Measurements from ENCODE around the gene PARD6A. TPM values are rescaled to one million over a fixed set of nuclear protein-coding genes. Genes with fewer than 3 reads are reported as not detected.

Gene PARD6A
- total RNA-seq, 1 experiment from 2014 or later, result 5.6 TPM

GRCh38 chr16:67677712-67678111 is 17.0 kb downstream of the PARD6A start:
- POLR2A ChIA-PET, result no interaction called here
- Histone ChIP-seq H3K9me3 (ENCODE audit: control insufficient read depth in 1 of 2, insufficient read depth in 1 of 2, low read depth in 1 of 2, low read length in 2 of 2) (no peaks in the 10 kb centered on the region), H3K9ac (ENCODE audit: low read length) (no peak overlapping the region), H3K79me2 (ENCODE audit: insufficient read depth, low read length) (no peaks in the 10 kb centered on the region), H4K20me1 (ENCODE audit: insufficient read depth) (no peaks in the 10 kb centered on the region), H3K4me1 (ENCODE audit: control insufficient read depth in 1 of 2, insufficient read depth in 2 of 2, low read length in 2 of 2) (no peaks in the 10 kb centered on the region), H3K9me2 (ENCODE audit: insufficient read depth) (no peaks in the 10 kb centered on the region), H3K36me3 (ENCODE audit: control insufficient read depth in 1 of 2, insufficient read depth in 2 of 2, low read length in 2 of 2) (peaks cover 0 to 4% of the 10 kb centered on the region in 2 experiments; a peak in 2 of 4 replicates), H3K27ac (ENCODE audit: low read depth, low read length) (no peak overlapping the region), H3K4me3 (replicated peaks in 1 of 2; ENCODE audit: low read depth in 1 of 2, low read length in 2 of 2) (no peak overlapping the region), H2AFZ (ENCODE audit: low read depth, low read length, poor library complexity, severe bottlenecking) (no peak overlapping the region), H3K4me2 (ENCODE audit: low read length) (no peak overlapping the region), H3K27me3 (ENCODE audit: insufficient read depth, low read length) (no peaks in the 10 kb centered on the region)
- CTCF ChIA-PET, result interaction anchor here (2.0 kb wide), 1 partner anchor 156 kb away, joined by 5 read pairs; no protein-coding TSS in a partner anchor
- RAD21 ChIA-PET (ENCODE audit: low non-redundant PET in 1 of 2, low total read pairs in 2 of 2, uncharacterized antibody in 2 of 2, unreplicated experiment in 2 of 2), result no interaction called here
- TF ChIP-seq POLR2A (IDR thresholded peaks at IDR 0.05; ENCODE audit: borderline replicate concordance, extremely low read depth, insufficient read depth, insufficient read length) (no peak), SRF (IDR thresholded peaks at IDR 0.05; ENCODE audit: low read depth) (no peak), FOSL1 (IDR thresholded peaks at IDR 0.05; ENCODE audit: low read depth) (no peak), EGR1 (IDR thresholded peaks at IDR 0.05; ENCODE audit: low read depth) (no peak), MAX (IDR thresholded peaks at IDR 0.05) (no peak), ELF1 (IDR thresholded peaks at IDR 0.05; ENCODE audit: borderline replicate concordance, low read depth) (no peak), CBX3 (IDR thresholded peaks at IDR 0.05; ENCODE audit: low read depth) (no peak), YY1 (IDR thresholded peaks at IDR 0.05; ENCODE audit: extremely low read depth, insufficient replicate concordance, low read depth, low read length) (no peak), ZNF274 (IDR thresholded peaks at IDR 0.05; ENCODE audit: low read depth, low read length) (no peak), ZFX (IDR thresholded peaks at IDR 0.05) (no peak), TCF7L2 (IDR thresholded peaks at IDR 0.05; ENCODE audit: borderline replicate concordance, extremely low read depth, insufficient read depth, insufficient read length) (no peak), CEBPB (IDR thresholded peaks at IDR 0.05; ENCODE audit: low read depth) (no peak), EZH2 (IDR thresholded peaks at IDR 0.05) (no peak), SIN3A (IDR thresholded peaks at IDR 0.05; ENCODE audit: low read depth) (no peak), RAD21 (IDR thresholded peaks at IDR 0.05; ENCODE audit: low read depth) (no peak)
- TF ChIP-seq, protein P1, sequence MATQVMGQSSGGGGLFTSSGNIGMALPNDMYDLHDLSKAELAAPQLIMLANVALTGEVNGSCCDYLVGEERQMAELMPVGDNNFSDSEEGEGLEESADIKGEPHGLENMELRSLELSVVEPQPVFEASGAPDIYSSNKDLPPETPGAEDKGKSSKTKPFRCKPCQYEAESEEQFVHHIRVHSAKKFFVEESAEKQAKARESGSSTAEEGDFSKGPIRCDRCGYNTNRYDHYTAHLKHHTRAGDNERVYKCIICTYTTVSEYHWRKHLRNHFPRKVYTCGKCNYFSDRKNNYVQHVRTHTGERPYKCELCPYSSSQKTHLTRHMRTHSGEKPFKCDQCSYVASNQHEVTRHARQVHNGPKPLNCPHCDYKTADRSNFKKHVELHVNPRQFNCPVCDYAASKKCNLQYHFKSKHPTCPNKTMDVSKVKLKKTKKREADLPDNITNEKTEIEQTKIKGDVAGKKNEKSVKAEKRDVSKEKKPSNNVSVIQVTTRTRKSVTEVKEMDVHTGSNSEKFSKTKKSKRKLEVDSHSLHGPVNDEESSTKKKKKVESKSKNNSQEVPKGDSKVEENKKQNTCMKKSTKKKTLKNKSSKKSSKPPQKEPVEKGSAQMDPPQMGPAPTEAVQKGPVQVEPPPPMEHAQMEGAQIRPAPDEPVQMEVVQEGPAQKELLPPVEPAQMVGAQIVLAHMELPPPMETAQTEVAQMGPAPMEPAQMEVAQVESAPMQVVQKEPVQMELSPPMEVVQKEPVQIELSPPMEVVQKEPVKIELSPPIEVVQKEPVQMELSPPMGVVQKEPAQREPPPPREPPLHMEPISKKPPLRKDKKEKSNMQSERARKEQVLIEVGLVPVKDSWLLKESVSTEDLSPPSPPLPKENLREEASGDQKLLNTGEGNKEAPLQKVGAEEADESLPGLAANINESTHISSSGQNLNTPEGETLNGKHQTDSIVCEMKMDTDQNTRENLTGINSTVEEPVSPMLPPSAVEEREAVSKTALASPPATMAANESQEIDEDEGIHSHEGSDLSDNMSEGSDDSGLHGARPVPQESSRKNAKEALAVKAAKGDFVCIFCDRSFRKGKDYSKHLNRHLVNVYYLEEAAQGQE (IDR thresholded peaks at IDR 0.05; ENCODE audit: low read depth), result no peak
- TF ChIP-seq, protein P2, sequence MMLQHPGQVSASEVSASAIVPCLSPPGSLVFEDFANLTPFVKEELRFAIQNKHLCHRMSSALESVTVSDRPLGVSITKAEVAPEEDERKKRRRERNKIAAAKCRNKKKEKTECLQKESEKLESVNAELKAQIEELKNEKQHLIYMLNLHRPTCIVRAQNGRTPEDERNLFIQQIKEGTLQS (IDR thresholded peaks at IDR 0.05), result no peak
- intact Hi-C loops (cut with micrococcal nuclease), result no loop called here
- no peak for DNase-seq (ENCODE audit: low read depth, low spot score)
- no TSS peak for BruUV-seq (replicated peaks)
- ATAC-seq, result no peak

Measured in HCT116 (cell line).